ENCODE measurements around the gene OSBPL1A.
A peak's percentile ranks its signal among the peaks of the same experiment; 100 is the strongest.

Gene OSBPL1A

GRCh38 chr18:24271381-24272228 lies 126.0 kb downstream of the OSBPL1A start:
- Histone ChIP-seq H3K27me3 (ENCODE audit: insufficient read depth, low read depth, severe bottlenecking) (peaks cover 20% of the 10 kb centered on the region), H3K4me3 (ENCODE audit: low read depth, low read length) (peak overlapping the region; percentile 36), H3K9me3 (ENCODE audit: severe bottlenecking) (no peaks in the 10 kb centered on the region), H3K36me3 (no peaks in the 10 kb centered on the region), H3K27ac (no peak overlapping the region)
- DNase-seq = peak; percentile 68
- TF ChIP-seq CTCF (IDR thresholded peaks at IDR 0.05; ENCODE audit: low read depth, low read length) = 0 out of 2 replicates have a peak, but pooled peaks have one; percentile 22

GRCh38 chr18:24270937-24271380 lies 126.7 kb downstream of the OSBPL1A start:
- H3K27me3 ChIP-seq (ENCODE audit: insufficient read depth, low read depth, severe bottlenecking) = peaks cover 20% of the 10 kb centered on the region
- H3K4me3 ChIP-seq (ENCODE audit: low read depth, low read length) = peak overlapping the region; percentile 36
- no peaks in the 10 kb centered on the region for H3K36me3 ChIP-seq
- H3K9me3 ChIP-seq (ENCODE audit: severe bottlenecking) = no peaks in the 10 kb centered on the region
- no peak for TF ChIP-seq CTCF (IDR thresholded peaks at IDR 0.05; ENCODE audit: low read depth, low read length)
- no peak for DNase-seq
- H3K27ac ChIP-seq = no peak overlapping the region

- Histone ChIP-seq H3K27ac (no peak overlapping the region), H3K36me3 (no peaks in the 10 kb centered on the region), H3K9me3 (ENCODE audit: severe bottlenecking) (no peaks in the 10 kb centered on the region), H3K4me3 (ENCODE audit: low read depth, low read length) (no peak overlapping the region), H3K27me3 (ENCODE audit: insufficient read depth, low read depth, severe bottlenecking) (peaks cover 20% of the 10 kb centered on the region)
- DNase-seq = no peak
- TF ChIP-seq CTCF (IDR thresholded peaks at IDR 0.05; ENCODE audit: low read depth, low read length) = no peak
Measured at GRCh38 chr18:24270358-24270936, 127.2 kb downstream of the OSBPL1A start.

GRCh38 chr18:24268784-24269550 lies 128.7 kb downstream of the OSBPL1A start:
- H3K4me3 ChIP-seq (ENCODE audit: low read depth, low read length) = no peak overlapping the region
- H3K36me3 ChIP-seq = no peaks in the 10 kb centered on the region
- no peaks in the 10 kb centered on the region for H3K9me3 ChIP-seq (ENCODE audit: severe bottlenecking)
- TF ChIP-seq CTCF (IDR thresholded peaks at IDR 0.05; ENCODE audit: low read depth, low read length) = no peak
- DNase-seq = peak; percentile 38
- no peak overlapping the region for H3K27ac ChIP-seq
- H3K27me3 ChIP-seq (ENCODE audit: insufficient read depth, low read depth, severe bottlenecking) = peaks cover 20% of the 10 kb centered on the region

- TF ChIP-seq CTCF (IDR thresholded peaks at IDR 0.05; ENCODE audit: low read depth, low read length) = no peak
- DNase-seq = no peak
Measured at GRCh38 chr18:24267878-24268277, 129.7 kb downstream of the OSBPL1A start.

More at GRCh38 chr18:24267878-24268277, 129.7 kb downstream of the OSBPL1A start:
- no peaks in the 10 kb centered on the region for H3K9me3 ChIP-seq (ENCODE audit: severe bottlenecking)
- H3K27ac ChIP-seq = no peak overlapping the region
- no peaks in the 10 kb centered on the region for H3K36me3 ChIP-seq
- peaks cover 20% of the 10 kb centered on the region for H3K27me3 ChIP-seq (ENCODE audit: insufficient read depth, low read depth, severe bottlenecking)
- H3K4me3 ChIP-seq (ENCODE audit: low read depth, low read length) = no peak overlapping the region
